SK-N-SH (cell line): ENCODE data around the gene CEP63. TPM values are rescaled to one million over a fixed set of nuclear protein-coding genes. Genes with fewer than 3 reads are reported as not detected.
"Not testable (repeated sequence)": the region's sequence is repeated elsewhere in the genome, so short reads cannot be mapped to it uniquely, and the experiment has no call there.

Experiments used
- CTCF ChIA-PET: fragments of 300-600, 350-600 bp; formaldehyde crosslinking; extraction: SDS; loops from one replicate; lab custom pipeline; 2021; lab: Yijun Ruan, JAX
- POLR2A ChIA-PET: fragments of 350-600 bp; sonication (Branson Sonifier 250); formaldehyde crosslinking; extraction: SDS; loops from one replicate; lab custom pipeline; 2020; ENCODE audit warnings: antibody characterized with exemption, inconsistent platforms; lab: Yijun Ruan, JAX
- DNase-seq: peaks from one replicate; pipeline ENCODE4 v3.0.0; 2012
- H2AFZ ChIP-seq: fragments of 200-600 bp; sonication (generic); 2 replicates; pipeline ENCODE4 v1.8.1; 2016; ENCODE audit warnings: antibody characterized with exemption, mild to moderate bottlenecking, low read depth
- H3F3A ChIP-seq: fragments of 200-600 bp; sonication (generic); replicated peaks from 2 replicates; pipeline ENCODE3; 2016; ENCODE audit warnings: antibody characterized with exemption, mild to moderate bottlenecking; ENCODE audit not compliant: insufficient read depth
- H3K27ac ChIP-seq, 2 experiments: fragments of 200-500 bp in 1 of 2; fragments of 200-600 bp in 1 of 2; sonication (Bioruptor generic) in 1 of 2; sonication (generic), shearing (Covaris generic) in 1 of 2; 2 replicates each; pipeline versions ENCODE4 v1.5.1 to v1.6.1; 2014 to 2016; ENCODE audit warnings: low read depth in 2 of 2, inconsistent platforms in 1 of 2, low read length in 1 of 2, mild to moderate bottlenecking in 1 of 2, mixed read lengths in 1 of 2
- H3K27me3 ChIP-seq: fragments of 200-600 bp; sonication (generic), shearing (Covaris generic); 2 replicates; pipeline ENCODE4 v1.6.1; 2016; ENCODE audit warnings: mixed run types; ENCODE audit not compliant: insufficient read depth
- H3K36me3 ChIP-seq, 2 experiments: fragments of 200-500 bp in 1 of 2; fragments of 200-600 bp in 1 of 2; sonication (Bioruptor generic) in 1 of 2; sonication (generic) in 1 of 2; replicated peaks in 1 of 2; 2 replicates each; pipeline versions ENCODE3 to v1.5.1; 2014 to 2016; ENCODE audit warnings: low read length in 1 of 2, mild to moderate bottlenecking in 1 of 2; ENCODE audit not compliant: insufficient read depth in 2 of 2, control insufficient read depth in 1 of 2
- H3K4me1 ChIP-seq, 2 experiments: fragments of 200-500 bp in 1 of 2; fragments of 200-600 bp in 1 of 2; sonication (Bioruptor generic) in 1 of 2; sonication (generic), shearing (Covaris generic) in 1 of 2; 2 replicates each; pipeline versions ENCODE4 v1.5.1 to v1.6.1; 2014 to 2016; ENCODE audit warnings: low read depth in 1 of 2, low read length in 1 of 2, mixed run types in 1 of 2; ENCODE audit not compliant: insufficient read depth in 2 of 2, control insufficient read depth in 1 of 2
- H3K4me2 ChIP-seq: fragments of 200-600 bp; sonication (generic), shearing (Covaris generic); 2 replicates; pipeline ENCODE4 v1.6.1; 2017; ENCODE audit warnings: mixed run types
- H3K4me3 ChIP-seq, 2 experiments: fragments of 200-500 bp in 1 of 2; fragments of 200-600 bp in 1 of 2; sonication (Bioruptor generic) in 1 of 2; sonication (generic), shearing (Covaris generic) in 1 of 2; 2 replicates each; pipeline versions ENCODE4 v1.5.1 to v1.8.1; 2014 to 2016; ENCODE audit warnings: low read depth in 2 of 2, inconsistent platforms in 1 of 2, low read length in 1 of 2, mild to moderate bottlenecking in 1 of 2, mixed read lengths in 1 of 2, moderate library complexity in 1 of 2
- H3K79me2 ChIP-seq: fragments of 200-600 bp; sonication (generic); 2 replicates; pipeline ENCODE4 v1.8.1; 2017; ENCODE audit warnings: mild to moderate bottlenecking; ENCODE audit not compliant: insufficient read depth
- H3K9ac ChIP-seq: fragments of 200-600 bp; sonication (generic); 2 replicates; pipeline ENCODE4 v1.6.1; 2017; ENCODE audit warnings: mixed run types
- H3K9me2 ChIP-seq: fragments of 200-600 bp; sonication (generic); 2 replicates; pipeline ENCODE4 v1.6.1; 2017; ENCODE audit warnings: mixed run types
- H3K9me3 ChIP-seq: fragments of 200-600 bp; sonication (generic); 2 replicates; pipeline ENCODE4 v1.6.1; 2017; ENCODE audit warnings: mixed run types, mild to moderate bottlenecking, moderate library complexity
- H4K20me1 ChIP-seq: fragments of 200-600 bp; sonication (generic); 2 replicates; pipeline ENCODE4 v1.6.1; 2017; ENCODE audit warnings: mild to moderate bottlenecking, mixed run types; ENCODE audit not compliant: insufficient read depth
- CTCF ChIP-seq: fragments of 200-600 bp; sonication (generic); IDR thresholded peaks from 2 replicates; pipeline ENCODE4 v1.6.1; 2017; ENCODE audit warnings: antibody characterized with exemption, mild to moderate bottlenecking, moderate library complexity
- FOSL2 ChIP-seq: IDR thresholded peaks from 2 replicates; pipeline ENCODE4 v1.4.0; 2012; ENCODE audit warnings: low read depth, mild to moderate bottlenecking, moderate library complexity, borderline replicate concordance
- FOXJ3 ChIP-seq: sonication (generic); formaldehyde crosslinking; IDR thresholded peaks from 2 replicates; pipeline ENCODE4 v1.5.1; 2020; ENCODE audit warnings: mild to moderate bottlenecking, missing genetic modification reagents
- GABPA ChIP-seq: IDR thresholded peaks from 2 replicates; pipeline ENCODE4 v1.4.0; 2012; ENCODE audit warnings: low read depth, mild to moderate bottlenecking
- POLR2AphosphoS5 ChIP-seq: IDR thresholded peaks from 2 replicates; pipeline ENCODE4 v1.6.1; 2012; ENCODE audit warnings: low read depth, low read length
- RCOR1 ChIP-seq: fragments of 150-350 bp; IDR thresholded peaks from 2 replicates; pipeline ENCODE4 v1.6.1; 2017; ENCODE audit warnings: antibody characterized with exemption, low read length
- RXRA ChIP-seq: IDR thresholded peaks from 2 replicates; pipeline ENCODE4 v1.4.0; 2012; ENCODE audit warnings: low read depth, mild to moderate bottlenecking, borderline replicate concordance
- SIN3A ChIP-seq: IDR thresholded peaks from 2 replicates; pipeline ENCODE4 v1.6.1; 2012; ENCODE audit warnings: low read depth, mild to moderate bottlenecking, low read length, moderate library complexity, borderline replicate concordance
- TAF1 ChIP-seq: IDR thresholded peaks from 2 replicates; pipeline ENCODE4 v1.6.1; 2012; ENCODE audit warnings: low read depth, mild to moderate bottlenecking, low read length, moderate library complexity, borderline replicate concordance
- YY1 ChIP-seq: IDR thresholded peaks from 2 replicates; pipeline ENCODE4 v1.4.0; 2012; ENCODE audit warnings: low read depth, mild to moderate bottlenecking
- WGBS: methylation state at CpG from one replicate; pipeline ENCODE4 v1.1.6; 2017; ENCODE audit warnings: low lambda C conversion rate; 5-methylcytosine and 5-hydroxymethylcytosine counted together
- polyA plus RNA-seq, 3 experiments: library from polyadenylated mRNA; depleted of rRNA; stranded (reverse); fragments of >200 nt; gene quantifications; 2 replicates each; pipeline ENCODE4 v1.2.3, GENCODE V29; 2012
- TF ChIP-seq, protein P1 (sequence below): IDR thresholded peaks from 2 replicates; pipeline ENCODE4 v1.4.0; 2012; ENCODE audit warnings: low read depth

CEP63 gene
- polyA plus RNA-seq, 1 of the 3 experiments (the other 2 are of a cell fraction): 6.3 TPM

DNA sequence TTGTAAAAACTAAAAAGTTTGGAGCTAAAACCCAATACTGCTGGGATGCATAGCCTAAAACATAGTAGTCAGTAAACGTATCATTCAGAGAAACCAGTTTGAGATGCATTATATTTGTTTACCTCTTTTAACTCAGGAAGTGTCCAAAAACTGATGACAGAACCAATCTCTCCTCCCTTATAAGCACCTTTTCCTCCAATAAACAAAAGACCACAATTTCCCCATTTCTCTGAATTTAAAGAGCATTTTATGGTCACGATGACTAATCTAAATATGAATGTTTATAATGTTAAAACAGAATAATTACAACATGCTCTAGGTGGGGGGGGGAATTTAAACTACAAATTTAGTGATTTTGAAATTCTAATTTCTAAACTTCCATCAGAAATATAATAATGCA is 58.5 kb downstream of the CEP63 start:
- POLR2A ChIA-PET: no interaction called here

GRCh38 chr3:134544783-134545182 is 58.9 kb downstream of the CEP63 start:
- CTCF ChIA-PET, POLR2A ChIA-PET, H3K4me3 ChIP-seq: not testable (repeated sequence)

More for the DNA sequence above, 58.5 kb downstream of the CEP63 start:
- TF ChIP-seq, protein P1, sequence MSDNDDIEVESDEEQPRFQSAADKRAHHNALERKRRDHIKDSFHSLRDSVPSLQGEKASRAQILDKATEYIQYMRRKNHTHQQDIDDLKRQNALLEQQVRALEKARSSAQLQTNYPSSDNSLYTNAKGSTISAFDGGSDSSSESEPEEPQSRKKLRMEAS: no peak
- TF ChIP-seq CTCF (no peak), TAF1 (no peak), FOSL2 (no peak), RXRA (no peak), RCOR1 (no peak), GABPA (no peak), SIN3A (no peak), POLR2AphosphoS5 (no peak), YY1 (no peak), FOXJ3 (CRISPR knock-in tag) (no peak)
- no peaks in the 10 kb centered on the region for H3K9me3 ChIP-seq
- no peak overlapping the region for H2AFZ ChIP-seq
- DNase-seq: no peak
- H3K4me3 ChIP-seq: no peak overlapping the region
- H3K27ac ChIP-seq: no peak overlapping the region
- H4K20me1 ChIP-seq: no peaks in the 10 kb centered on the region
- no peaks in the 10 kb centered on the region for H3K79me2 ChIP-seq
- no peak overlapping the region for H3K9ac ChIP-seq
- no peaks in the 10 kb centered on the region for H3K27me3 ChIP-seq
- H3K36me3 ChIP-seq: peaks cover 28 to 42% of the 10 kb centered on the region in 2 experiments
- CTCF ChIA-PET: no interaction called here
- H3K4me2 ChIP-seq: no peak overlapping the region
- H3F3A ChIP-seq: no peaks in the 10 kb centered on the region
- WGBS: 95% methylated on average over 2 of the region's 2 CpGs
- H3K4me1 ChIP-seq: no peaks in the 10 kb centered on the region; a peak in 1 of 4 replicates
- no peaks in the 10 kb centered on the region for H3K9me2 ChIP-seq

More at GRCh38 chr3:134544783-134545182, 58.9 kb downstream of the CEP63 start:
- H3K36me3 ChIP-seq: peaks cover 30 to 38% of the 10 kb centered on the region in 2 experiments
- not testable (repeated sequence) for H3K4me2 ChIP-seq, H3K9me3 ChIP-seq, H3K27ac ChIP-seq, H3K27me3 ChIP-seq, H4K20me1 ChIP-seq, H2AFZ ChIP-seq, H3F3A ChIP-seq, H3K9me2 ChIP-seq, DNase-seq, H3K4me1 ChIP-seq, H3K9ac ChIP-seq, H3K79me2 ChIP-seq
- 92% methylated on average over 12 of the region's 12 CpGs for WGBS
